K562 treated with DMSO at 1 percent for 24 hours (cell line): ENCODE results near the gene CERS4. TPM values are rescaled to one million over a fixed set of nuclear protein-coding genes. Genes with fewer than 3 reads are reported as not detected.

Experiments used
- total RNA-seq: library from RNA; unstranded; fragments of 300-600 nt; gene quantifications from 2 replicates; pipeline ENCODE4 v1.2.3, GENCODE V29; 2022; ENCODE audit warnings: low read depth; ENCODE audit not compliant: insufficient read depth

The CERS4 gene, protein sequence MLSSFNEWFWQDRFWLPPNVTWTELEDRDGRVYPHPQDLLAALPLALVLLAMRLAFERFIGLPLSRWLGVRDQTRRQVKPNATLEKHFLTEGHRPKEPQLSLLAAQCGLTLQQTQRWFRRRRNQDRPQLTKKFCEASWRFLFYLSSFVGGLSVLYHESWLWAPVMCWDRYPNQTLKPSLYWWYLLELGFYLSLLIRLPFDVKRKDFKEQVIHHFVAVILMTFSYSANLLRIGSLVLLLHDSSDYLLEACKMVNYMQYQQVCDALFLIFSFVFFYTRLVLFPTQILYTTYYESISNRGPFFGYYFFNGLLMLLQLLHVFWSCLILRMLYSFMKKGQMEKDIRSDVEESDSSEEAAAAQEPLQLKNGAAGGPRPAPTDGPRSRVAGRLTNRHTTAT
- 12.2 and 19.7 TPM in 2 replicates for total RNA-seq

DNA sequence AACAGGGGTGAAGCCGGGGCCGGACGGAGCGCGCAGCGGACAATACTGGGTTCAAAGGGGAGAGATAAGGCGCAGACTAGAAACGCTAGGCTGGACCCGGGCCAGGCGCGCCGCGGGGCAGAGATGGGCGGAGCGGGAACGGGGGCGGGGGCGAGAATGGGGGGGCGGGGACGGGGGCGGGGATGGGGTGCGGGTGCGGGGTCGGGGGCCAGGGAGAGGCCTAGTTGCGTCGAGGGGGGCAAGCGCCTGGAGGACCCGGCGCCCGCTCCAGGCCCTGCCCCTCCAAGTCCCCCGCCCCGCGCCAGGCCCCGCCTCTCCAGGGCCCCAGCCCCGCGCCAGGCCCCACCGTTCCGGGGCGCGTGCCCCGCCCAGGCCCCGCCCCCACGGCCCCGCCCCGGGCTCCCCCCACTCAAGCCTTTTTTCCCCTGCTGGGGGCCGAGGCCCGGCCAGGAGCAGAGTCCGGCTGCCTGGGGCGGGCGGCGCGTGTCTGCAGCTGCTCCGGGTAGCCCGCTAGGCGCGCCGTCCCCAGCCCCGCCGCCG, at the start of gene CERS4:
CERS4 (plus strand) TSS at position 449 of the 540 bp plus-strand sequence. CDS start 41,707 bp downstream, outside the sequence.

DNA sequence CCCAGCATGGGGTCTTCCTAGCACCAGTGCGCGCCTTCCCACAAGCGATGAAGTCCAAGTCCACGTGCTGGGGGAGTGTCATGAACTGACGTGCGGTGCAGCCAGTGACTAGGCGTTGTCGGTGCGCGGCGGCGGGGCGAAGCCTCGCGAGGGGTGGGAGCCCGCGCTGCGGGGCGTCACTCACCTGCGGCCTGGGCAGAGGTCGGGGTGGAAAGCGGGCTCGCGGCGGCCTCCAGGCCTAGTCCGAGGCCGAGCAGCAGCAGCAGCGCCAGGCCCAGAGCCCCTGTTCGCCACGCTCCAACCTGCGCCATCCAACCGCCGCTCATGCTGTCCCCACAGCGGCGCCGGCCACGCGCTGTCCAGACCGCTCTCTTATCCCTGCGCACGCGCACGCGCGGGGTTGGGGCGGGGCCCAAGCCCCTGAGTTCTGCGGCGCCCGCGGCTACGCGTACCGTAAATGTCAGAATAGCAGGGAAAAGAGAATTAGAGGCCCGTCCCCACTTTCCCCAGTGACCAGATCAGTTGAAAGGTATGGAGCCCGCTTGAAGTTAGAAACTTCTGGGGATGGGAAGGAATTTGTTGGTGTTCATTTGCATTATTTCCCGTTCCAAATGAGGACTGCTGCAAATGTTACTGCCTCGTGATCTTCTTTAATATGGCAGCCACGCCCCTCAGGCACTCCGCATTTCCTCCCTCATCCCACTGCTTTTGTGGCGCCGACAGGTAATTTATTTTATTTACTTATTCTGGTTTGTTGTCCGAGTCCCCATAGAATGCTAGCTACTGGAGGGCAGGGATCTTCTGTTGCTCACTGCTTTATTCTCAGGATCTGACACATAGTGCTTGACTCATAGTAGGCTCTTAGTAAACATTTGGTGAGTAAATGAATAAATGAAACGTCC, 99.0 kb downstream of the CERS4 start, which contains the start of gene CD320:
CD320 (minus strand) TSS at position 394 of the 902 bp plus-strand sequence; CDS start at position 326, 68 bp downstream.

Other genes starting within 250 kb of the CERS4 start
- 76.0 and 85.4 TPM in 2 replicates for gene ELAVL1, start 203.7 kb upstream of the CERS4 start, total RNA-seq
- gene CCL25, start 156.6 kb upstream of the CERS4 start, total RNA-seq, result not detected in 2 replicates
- gene FBN3, start 59.8 kb upstream of the CERS4 start, total RNA-seq, result 0.08 and 0.12 TPM in 2 replicates
- gene CD320, start 99.0 kb downstream of the CERS4 start, total RNA-seq, result 73.0 and 73.3 TPM in 2 replicates
- gene NDUFA7, start 112.0 kb downstream of the CERS4 start, total RNA-seq, result 144 and 170 TPM in 2 replicates
- 3,035 and 3,232 TPM in 2 replicates for gene RPS28, start 112.1 kb downstream of the CERS4 start, total RNA-seq
- gene KANK3, start 133.9 kb downstream of the CERS4 start, total RNA-seq, result 1.5 and 1.6 TPM in 2 replicates
- gene ANGPTL4, start 154.8 kb downstream of the CERS4 start, total RNA-seq, result 1.9 and 2.6 TPM in 2 replicates
- gene RAB11B, start 181.0 kb downstream of the CERS4 start, total RNA-seq, result 141 and 162 TPM in 2 replicates
- gene MARCHF2, start 203.9 kb downstream of the CERS4 start, total RNA-seq, result 47.1 and 48.6 TPM in 2 replicates
- 466 and 500 TPM in 2 replicates for gene HNRNPM, start 235.6 kb downstream of the CERS4 start, total RNA-seq